ENCODE measurements around the gene SEMA5B. TPM values are rescaled to one million over a fixed set of nuclear protein-coding genes. Genes with fewer than 3 reads are reported as not detected.

Gene SEMA5B
- total RNA-seq, 2 experiments from 2014 or later: 0.22 TPM; not detected in 1

DNA sequence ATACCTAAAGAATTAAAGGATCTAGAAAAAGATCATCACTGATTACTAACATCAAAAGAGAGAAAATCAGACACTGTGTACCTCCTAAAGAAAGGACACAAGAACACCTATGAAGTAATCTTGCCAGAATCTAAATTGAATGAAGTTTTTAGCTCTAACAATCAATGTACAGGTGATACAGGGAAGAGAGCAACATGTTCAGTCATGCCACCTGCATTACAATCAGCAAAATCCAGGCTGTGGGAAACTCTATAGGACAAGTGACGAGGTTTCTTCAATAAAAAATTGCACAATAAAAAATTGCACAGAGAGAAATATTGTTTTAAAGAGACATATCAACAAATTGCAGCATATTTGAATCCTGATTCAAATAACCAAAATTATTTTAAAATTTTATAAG is 93.3 kb downstream of the SEMA5B start:
- TF ChIP-seq, protein P1, sequence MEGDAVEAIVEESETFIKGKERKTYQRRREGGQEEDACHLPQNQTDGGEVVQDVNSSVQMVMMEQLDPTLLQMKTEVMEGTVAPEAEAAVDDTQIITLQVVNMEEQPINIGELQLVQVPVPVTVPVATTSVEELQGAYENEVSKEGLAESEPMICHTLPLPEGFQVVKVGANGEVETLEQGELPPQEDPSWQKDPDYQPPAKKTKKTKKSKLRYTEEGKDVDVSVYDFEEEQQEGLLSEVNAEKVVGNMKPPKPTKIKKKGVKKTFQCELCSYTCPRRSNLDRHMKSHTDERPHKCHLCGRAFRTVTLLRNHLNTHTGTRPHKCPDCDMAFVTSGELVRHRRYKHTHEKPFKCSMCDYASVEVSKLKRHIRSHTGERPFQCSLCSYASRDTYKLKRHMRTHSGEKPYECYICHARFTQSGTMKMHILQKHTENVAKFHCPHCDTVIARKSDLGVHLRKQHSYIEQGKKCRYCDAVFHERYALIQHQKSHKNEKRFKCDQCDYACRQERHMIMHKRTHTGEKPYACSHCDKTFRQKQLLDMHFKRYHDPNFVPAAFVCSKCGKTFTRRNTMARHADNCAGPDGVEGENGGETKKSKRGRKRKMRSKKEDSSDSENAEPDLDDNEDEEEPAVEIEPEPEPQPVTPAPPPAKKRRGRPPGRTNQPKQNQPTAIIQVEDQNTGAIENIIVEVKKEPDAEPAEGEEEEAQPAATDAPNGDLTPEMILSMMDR (IDR thresholded peaks at IDR 0.05): no peak
- no peak overlapping the region for H3K4me3 Mint-ChIP-seq
- intact Hi-C loops (cut with DNase I, micrococcal nuclease): no loop called here
- no peaks in the 10 kb centered on the region for H3K36me3 Mint-ChIP-seq (ENCODE audit: low read depth)
- Histone ChIP-seq H3K9me3 (ENCODE audit: control insufficient read depth in 1 of 2, insufficient read depth in 1 of 2, low read length in 2 of 2) (no peaks in the 10 kb centered on the region), H3K4me1 (ENCODE audit: insufficient read depth, low read length) (no peaks in the 10 kb centered on the region), H3K27ac (ENCODE audit: low read depth in 1 of 2, low read length in 2 of 2) (no peak overlapping the region), H3K36me3 (ENCODE audit: insufficient read depth, low read length) (no peaks in the 10 kb centered on the region), H3K4me3 (ENCODE audit: low read length) (no peak overlapping the region), H3K27me3 (ENCODE audit: control insufficient read depth in 1 of 2, insufficient read depth in 2 of 2, low read length in 2 of 2) (no peaks in the 10 kb centered on the region)
- POLR2A ChIA-PET: no interaction called here
- CTCF ChIA-PET: no interaction called here
- H3K27ac Mint-ChIP-seq: no peak overlapping the region
- no peaks in the 10 kb centered on the region for H3K9me3 Mint-ChIP-seq
- DNase-seq (no peak), ATAC-seq (ENCODE audit: poor library complexity) (no peak)
- H3K4me1 Mint-ChIP-seq (ENCODE audit: low read depth): no peaks in the 10 kb centered on the region
- H3K27me3 Mint-ChIP-seq: no peaks in the 10 kb centered on the region

GRCh38 chr3:122932251-122932967 is 95.2 kb downstream of the SEMA5B start:
- H3K4me3 Mint-ChIP-seq: no peak overlapping the region
- Histone ChIP-seq H3K27ac (ENCODE audit: low read depth in 1 of 2, low read length in 2 of 2) (no peak overlapping the region), H3K4me3 (ENCODE audit: low read length) (no peak overlapping the region), H3K4me1 (ENCODE audit: insufficient read depth, low read length) (no peaks in the 10 kb centered on the region), H3K27me3 (ENCODE audit: control insufficient read depth in 1 of 2, insufficient read depth in 2 of 2, low read length in 2 of 2) (no peaks in the 10 kb centered on the region), H3K36me3 (ENCODE audit: insufficient read depth, low read length) (no peaks in the 10 kb centered on the region), H3K9me3 (ENCODE audit: control insufficient read depth in 1 of 2, insufficient read depth in 1 of 2, low read length in 2 of 2) (no peaks in the 10 kb centered on the region)
- DNase-seq (no peak), ATAC-seq (ENCODE audit: poor library complexity) (no peak)
- H3K4me1 Mint-ChIP-seq (ENCODE audit: low read depth): no peaks in the 10 kb centered on the region
- H3K36me3 Mint-ChIP-seq (ENCODE audit: low read depth): no peaks in the 10 kb centered on the region
- H3K27ac Mint-ChIP-seq: no peak overlapping the region
- no peaks in the 10 kb centered on the region for H3K9me3 Mint-ChIP-seq
- intact Hi-C loops (cut with DNase I, micrococcal nuclease): no loop called here
- ChIA-PET CTCF (no interaction called here), POLR2A (no interaction called here)
- H3K27me3 Mint-ChIP-seq: no peaks in the 10 kb centered on the region
- TF ChIP-seq, protein P1 (IDR thresholded peaks at IDR 0.05): no peak

DNA sequence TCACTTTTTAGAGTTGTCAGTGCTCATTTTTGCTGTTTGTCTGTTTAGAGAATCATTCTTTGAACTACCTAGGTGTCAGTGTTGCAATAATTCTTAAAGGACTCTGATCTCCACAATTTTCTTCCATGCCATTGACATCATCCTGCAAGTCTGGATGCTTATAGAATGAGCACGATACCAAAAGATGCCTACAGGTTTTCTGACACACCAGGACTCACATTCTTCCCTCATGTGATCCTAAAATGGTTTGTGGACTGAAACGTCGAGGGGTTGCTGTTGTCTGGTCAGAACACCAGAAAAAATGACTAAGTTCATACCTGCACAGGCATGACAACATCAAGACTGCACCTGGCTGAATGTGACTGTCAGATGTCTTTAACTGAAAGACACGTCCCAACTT is 95.9 kb downstream of the SEMA5B start:
- Mint-ChIP-seq H3K4me1 (ENCODE audit: low read depth) (no peaks in the 10 kb centered on the region), H3K27me3 (no peaks in the 10 kb centered on the region), H3K27ac (no peak overlapping the region), H3K4me3 (no peak overlapping the region), H3K36me3 (ENCODE audit: low read depth) (no peaks in the 10 kb centered on the region), H3K9me3 (no peaks in the 10 kb centered on the region)
- H3K4me3 ChIP-seq (ENCODE audit: low read length): no peak overlapping the region
- no peaks in the 10 kb centered on the region for H3K4me1 ChIP-seq (ENCODE audit: insufficient read depth, low read length)
- no peaks in the 10 kb centered on the region for H3K36me3 ChIP-seq (ENCODE audit: insufficient read depth, low read length)
- TF ChIP-seq, protein P1 (IDR thresholded peaks at IDR 0.05): no peak
- no peaks in the 10 kb centered on the region for H3K27me3 ChIP-seq (ENCODE audit: control insufficient read depth in 1 of 2, insufficient read depth in 2 of 2, low read length in 2 of 2)
- DNase-seq: no peak
- ATAC-seq (ENCODE audit: poor library complexity): no peak
- ChIA-PET CTCF (no interaction called here), POLR2A (no interaction called here)
- no peaks in the 10 kb centered on the region for H3K9me3 ChIP-seq (ENCODE audit: control insufficient read depth in 1 of 2, insufficient read depth in 1 of 2, low read length in 2 of 2)
- no peak overlapping the region for H3K27ac ChIP-seq (ENCODE audit: low read depth in 1 of 2, low read length in 2 of 2)
- intact Hi-C loops (cut with DNase I, micrococcal nuclease): no loop called here
